ENCODE results near the gene TRIM62. TPM values are rescaled to one million over a fixed set of nuclear protein-coding genes. Genes with fewer than 3 reads are reported as not detected.

TRIM62 gene
- total RNA-seq, 2 experiments from 2014 or later, result 2.4 to 8.4 TPM

GRCh38 chr1:33123266-33123665, 58.6 kb downstream of the TRIM62 start:
- Histone ChIP-seq H3K4me3 (ENCODE audit: low read depth, low read length, poor library complexity, severe bottlenecking) (no peak overlapping the region), H3K4me1 (ENCODE audit: insufficient read depth, low read length, poor library complexity, severe bottlenecking) (peaks cover 16% of the 10 kb centered on the region), H3K9me3 (ENCODE audit: low read length) (no peaks in the 10 kb centered on the region), H3K79me2 (ENCODE audit: insufficient read depth, low read depth, low read length) (peaks cover 4% of the 10 kb centered on the region; the same call in 1 of the 2 replicates), H4K20me1 (ENCODE audit: insufficient read depth, low read length) (no peaks in the 10 kb centered on the region), H3K27ac (ENCODE audit: low read depth, low read length, poor library complexity, severe bottlenecking) (no peak overlapping the region), H3K9me2 (ENCODE audit: insufficient read depth, low read length) (no peaks in the 10 kb centered on the region), H3K36me3 (ENCODE audit: insufficient read depth, low read length) (no peaks in the 10 kb centered on the region), H3K4me2 (ENCODE audit: low read length) (no peak overlapping the region), H2AFZ (ENCODE audit: low read length) (no peak overlapping the region)
- intact Hi-C loops (cut with micrococcal nuclease; ENCODE audit: unreplicated experiment), result no loop called here
- TF ChIP-seq EZH2phosphoT487 (IDR thresholded peaks at IDR 0.05; ENCODE audit: borderline replicate concordance, low read depth, low read length) (no peak), CTCF (conservative IDR thresholded peaks at IDR 0.05; ENCODE audit: low read length) (no peak)
- POLR2A ChIA-PET, result interaction anchor here (0.7 kb wide), 1 partner anchor 367 kb away, joined by 3 read pairs; no protein-coding TSS in a partner anchor
- no TSS peak for BruUV-seq (replicated peaks)
- no peak for DNase-seq (ENCODE audit: low spot score)
- CTCF ChIA-PET (ENCODE audit: unreplicated experiment), result no interaction called here

GRCh38 chr1:33122483-33123178, 59.2 kb downstream of the TRIM62 start:
- peaks cover 4% of the 10 kb centered on the region; the same call in 1 of the 2 replicates for H3K79me2 ChIP-seq (ENCODE audit: insufficient read depth, low read depth, low read length)
- no peak overlapping the region for H2AFZ ChIP-seq (ENCODE audit: low read length)
- H3K27ac ChIP-seq (ENCODE audit: low read depth, low read length, poor library complexity, severe bottlenecking), result no peak overlapping the region
- no peak for DNase-seq (ENCODE audit: low spot score)
- H4K20me1 ChIP-seq (ENCODE audit: insufficient read depth, low read length), result no peaks in the 10 kb centered on the region
- no peak overlapping the region for H3K4me3 ChIP-seq (ENCODE audit: low read depth, low read length, poor library complexity, severe bottlenecking)
- TF ChIP-seq EZH2phosphoT487 (IDR thresholded peaks at IDR 0.05; ENCODE audit: borderline replicate concordance, low read depth, low read length) (no peak), CTCF (conservative IDR thresholded peaks at IDR 0.05; ENCODE audit: low read length) (no peak)
- no peaks in the 10 kb centered on the region for H3K9me2 ChIP-seq (ENCODE audit: insufficient read depth, low read length)
- ChIA-PET POLR2A (interaction anchor here (0.7 to 1.0 kb wide), 2 partner anchors 22 to 367 kb away, joined by 3 read pairs; no protein-coding TSS in a partner anchor), CTCF (ENCODE audit: unreplicated experiment) (no interaction called here)
- intact Hi-C loops (cut with micrococcal nuclease; ENCODE audit: unreplicated experiment), result no loop called here
- BruUV-seq (replicated peaks), result no TSS peak
- H3K4me1 ChIP-seq (ENCODE audit: insufficient read depth, low read length, poor library complexity, severe bottlenecking), result peaks cover 10% of the 10 kb centered on the region
- no peaks in the 10 kb centered on the region for H3K9me3 ChIP-seq (ENCODE audit: low read length)
- no peaks in the 10 kb centered on the region for H3K36me3 ChIP-seq (ENCODE audit: insufficient read depth, low read length)
- no peak overlapping the region for H3K4me2 ChIP-seq (ENCODE audit: low read length)

- H3K4me2 ChIP-seq (ENCODE audit: low read length), result no peak overlapping the region
- ChIA-PET CTCF (ENCODE audit: unreplicated experiment) (no interaction called here), POLR2A (interaction anchor here (1.0 kb wide), 1 partner anchor 21 kb away, joined by 3 read pairs; no protein-coding TSS in a partner anchor)
- no peaks in the 10 kb centered on the region for H4K20me1 ChIP-seq (ENCODE audit: insufficient read depth, low read length)
- no peaks in the 10 kb centered on the region for H3K9me3 ChIP-seq (ENCODE audit: low read length)
- H3K9me2 ChIP-seq (ENCODE audit: insufficient read depth, low read length), result no peaks in the 10 kb centered on the region
- H3K4me3 ChIP-seq (ENCODE audit: low read depth, low read length, poor library complexity, severe bottlenecking), result no peak overlapping the region
- intact Hi-C loops (cut with micrococcal nuclease; ENCODE audit: unreplicated experiment), result no loop called here
- DNase-seq (ENCODE audit: low spot score), result no peak
- peaks cover 6% of the 10 kb centered on the region for H3K4me1 ChIP-seq (ENCODE audit: insufficient read depth, low read length, poor library complexity, severe bottlenecking)
- TF ChIP-seq CTCF (conservative IDR thresholded peaks at IDR 0.05; ENCODE audit: low read length), result no peak
- TF ChIP-seq EZH2phosphoT487 (IDR thresholded peaks at IDR 0.05; ENCODE audit: borderline replicate concordance, low read depth, low read length), result no peak
- H3K27ac ChIP-seq (ENCODE audit: low read depth, low read length, poor library complexity, severe bottlenecking), result no peak overlapping the region
- no peaks in the 10 kb centered on the region for H3K36me3 ChIP-seq (ENCODE audit: insufficient read depth, low read length)
- H2AFZ ChIP-seq (ENCODE audit: low read length), result no peak overlapping the region
- no TSS peak for BruUV-seq (replicated peaks)
- H3K79me2 ChIP-seq (ENCODE audit: insufficient read depth, low read depth, low read length), result peaks cover 3% of the 10 kb centered on the region; the same call in 1 of the 2 replicates
Observed at GRCh38 chr1:33121728-33122127, 60.1 kb downstream of the TRIM62 start.
